Measurements from ENCODE around the gene GABPB2.

- TF ChIP-seq, protein P1, sequence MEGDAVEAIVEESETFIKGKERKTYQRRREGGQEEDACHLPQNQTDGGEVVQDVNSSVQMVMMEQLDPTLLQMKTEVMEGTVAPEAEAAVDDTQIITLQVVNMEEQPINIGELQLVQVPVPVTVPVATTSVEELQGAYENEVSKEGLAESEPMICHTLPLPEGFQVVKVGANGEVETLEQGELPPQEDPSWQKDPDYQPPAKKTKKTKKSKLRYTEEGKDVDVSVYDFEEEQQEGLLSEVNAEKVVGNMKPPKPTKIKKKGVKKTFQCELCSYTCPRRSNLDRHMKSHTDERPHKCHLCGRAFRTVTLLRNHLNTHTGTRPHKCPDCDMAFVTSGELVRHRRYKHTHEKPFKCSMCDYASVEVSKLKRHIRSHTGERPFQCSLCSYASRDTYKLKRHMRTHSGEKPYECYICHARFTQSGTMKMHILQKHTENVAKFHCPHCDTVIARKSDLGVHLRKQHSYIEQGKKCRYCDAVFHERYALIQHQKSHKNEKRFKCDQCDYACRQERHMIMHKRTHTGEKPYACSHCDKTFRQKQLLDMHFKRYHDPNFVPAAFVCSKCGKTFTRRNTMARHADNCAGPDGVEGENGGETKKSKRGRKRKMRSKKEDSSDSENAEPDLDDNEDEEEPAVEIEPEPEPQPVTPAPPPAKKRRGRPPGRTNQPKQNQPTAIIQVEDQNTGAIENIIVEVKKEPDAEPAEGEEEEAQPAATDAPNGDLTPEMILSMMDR (conservative IDR thresholded peaks at IDR 0.05; ENCODE audit: low read depth in 2 of 2), result no peak
- no peak for TF ChIP-seq EZH2 (IDR thresholded peaks at IDR 0.05; ENCODE audit: low read depth, unreplicated experiment)
- TF ChIP-seq NANOG (IDR thresholded peaks at IDR 0.05; ENCODE audit: borderline replicate concordance), result no peak
- TF ChIP-seq POLR2AphosphoS5 (IDR thresholded peaks at IDR 0.05; ENCODE audit: low read depth), result no peak
- no peak for TF ChIP-seq ZNF114 (CRISPR knock-in tag; IDR thresholded peaks at IDR 0.05)
- no peak for TF ChIP-seq STAT1 (IDR thresholded peaks at IDR 0.05; ENCODE audit: unreplicated experiment)
- no peak for TF ChIP-seq JUNB (IDR thresholded peaks at IDR 0.05; ENCODE audit: unreplicated experiment)
- TF ChIP-seq REST (IDR thresholded peaks at IDR 0.05; ENCODE audit: unreplicated experiment), result no peak
These were observed 3.4 kb upstream of the GABPB2 start for GRCh38 chr1:151067185-151067584.

Data from GM23338 (cell line).